CD4-positive, alpha-beta memory T cell (primary cell): ENCODE measurements around the gene USH1G. TPM values are rescaled to one million over a fixed set of nuclear protein-coding genes. Genes with fewer than 3 reads are reported as not detected.

Experiments
- CTCF ChIA-PET: fragments of 350-600 bp; sonication (Branson Sonifier 250); formaldehyde crosslinking; loops from one replicate; lab custom pipeline; 2021; ENCODE audit warnings: inconsistent platforms; ENCODE audit not compliant: partially characterized antibody; lab: Charles Lee
- POLR2A ChIA-PET: fragments of 350-600 bp; sonication (Branson Sonifier 250); formaldehyde crosslinking; loops from one replicate; lab custom pipeline; 2021; ENCODE audit not compliant: partially characterized antibody; lab: Charles Lee
- DNase-seq, 5 donors: peaks; one replicate each; pipeline versions ENCODE4 v3.0.0 to v3.0.0-alpha.2; 2020 to 2022; ENCODE audit warnings: mixed read lengths in 1 of 5
- H3K27ac ChIP-seq: one replicate; pipeline ENCODE4 v1.7.0; 2013; ENCODE audit warnings: low read depth, low read length
- H3K27me3 ChIP-seq: 2 replicates; pipeline ENCODE4 v1.7.0; 2013; ENCODE audit warnings: mild to moderate bottlenecking, low read length, moderate library complexity; ENCODE audit not compliant: insufficient read depth
- H3K36me3 ChIP-seq: 2 replicates; pipeline ENCODE4 v1.7.0; 2013; ENCODE audit warnings: mild to moderate bottlenecking, low read length, moderate library complexity; ENCODE audit not compliant: insufficient read depth
- H3K4me1 ChIP-seq: 2 replicates; pipeline ENCODE4 v1.7.0; 2013; ENCODE audit warnings: mild to moderate bottlenecking, low read length, moderate library complexity; ENCODE audit not compliant: insufficient read depth
- H3K4me3 ChIP-seq, 2 donors: one replicate each; pipeline ENCODE4 v1.7.0; 2013; ENCODE audit warnings: low read length in 2 of 2, mild to moderate bottlenecking in 1 of 2
- H3K9me3 ChIP-seq, 2 donors: one replicate each; pipeline ENCODE4 v1.7.0; 2013; ENCODE audit warnings: low read length in 2 of 2, control low read depth in 1 of 2; ENCODE audit not compliant: control insufficient read depth in 1 of 2
- H3K27ac Mint-ChIP-seq, 7 donors: one replicate each; pipeline ENCODE4 v1.8.0; 2020 to 2021; ENCODE audit warnings: mixed read lengths in 7 of 7, mild to moderate bottlenecking in 6 of 7, inconsistent platforms in 3 of 7, moderate library complexity in 3 of 7
- H3K27me3 Mint-ChIP-seq, 2 donors: one replicate each; pipeline ENCODE4 v1.8.0; 2020 to 2021; ENCODE audit warnings: mixed read lengths in 2 of 2
- H3K36me3 Mint-ChIP-seq, 2 donors: one replicate each; pipeline ENCODE4 v1.8.0; 2020 to 2021; ENCODE audit warnings: mixed read lengths in 2 of 2, inconsistent platforms in 1 of 2, mild to moderate bottlenecking in 1 of 2
- H3K4me1 Mint-ChIP-seq, 4 donors: one replicate each; pipeline ENCODE4 v1.8.0; 2020 to 2021; ENCODE audit warnings: mixed read lengths in 4 of 4, mild to moderate bottlenecking in 1 of 4
- H3K4me3 Mint-ChIP-seq, 8 donors: one replicate each; pipeline ENCODE4 v1.8.0; 2020 to 2021; ENCODE audit warnings: mixed read lengths in 8 of 8, mild to moderate bottlenecking in 7 of 8, moderate library complexity in 6 of 8, inconsistent platforms in 3 of 8
- H3K9me3 Mint-ChIP-seq, 8 donors: one replicate each; pipeline ENCODE4 v1.8.0; 2020 to 2021; ENCODE audit warnings: mixed read lengths in 8 of 8, mild to moderate bottlenecking in 5 of 8, inconsistent platforms in 3 of 8, moderate library complexity in 1 of 8
- intact Hi-C: fragments of 100-400 bp; cut with micrococcal nuclease; formaldehyde crosslinking; loops from one replicate; pipeline ENCODE4 v1.15.1; 2023
- polyA plus RNA-seq, 2 donors: library from polyadenylated mRNA; unstranded; fragments of 300-500 nt; fragmentation: Illumina TruSeq; gene quantifications; one replicate each; pipeline ENCODE4 v1.2.3, GENCODE V29; 2021
- total RNA-seq, 2 experiments: library from RNA; stranded (reverse); gene quantifications; one replicate each; pipeline ENCODE4 v1.2.3, GENCODE V29; 2021

USH1G gene
- total and polyA plus RNA-seq, 4 experiments from 2014 or later = not detected

- no peak overlapping the region for H3K4me3 ChIP-seq
- POLR2A ChIA-PET = no interaction called here
- H3K9me3 ChIP-seq = no peaks in the 10 kb centered on the region
- intact Hi-C loops = no loop called here
- CTCF ChIA-PET = no interaction called here
- Mint-ChIP-seq H3K27ac (no peak overlapping the region), H3K4me1 (peaks cover 0 to 5% (median 1%) of the 10 kb centered on the region in 4 donors), H3K9me3 (no peaks in the 10 kb centered on the region), H3K36me3 (no peaks in the 10 kb centered on the region), H3K4me3 (no peak overlapping the region), H3K27me3 (no peaks in the 10 kb centered on the region)
- no peaks in the 10 kb centered on the region for H3K27me3 ChIP-seq
- no peaks in the 10 kb centered on the region for H3K4me1 ChIP-seq
- no peaks in the 10 kb centered on the region for H3K36me3 ChIP-seq
- no peak for DNase-seq
- no peak overlapping the region for H3K27ac ChIP-seq
These were observed 30.2 kb upstream of the USH1G start for GRCh38 chr17:74953134-74953687.

DNA sequence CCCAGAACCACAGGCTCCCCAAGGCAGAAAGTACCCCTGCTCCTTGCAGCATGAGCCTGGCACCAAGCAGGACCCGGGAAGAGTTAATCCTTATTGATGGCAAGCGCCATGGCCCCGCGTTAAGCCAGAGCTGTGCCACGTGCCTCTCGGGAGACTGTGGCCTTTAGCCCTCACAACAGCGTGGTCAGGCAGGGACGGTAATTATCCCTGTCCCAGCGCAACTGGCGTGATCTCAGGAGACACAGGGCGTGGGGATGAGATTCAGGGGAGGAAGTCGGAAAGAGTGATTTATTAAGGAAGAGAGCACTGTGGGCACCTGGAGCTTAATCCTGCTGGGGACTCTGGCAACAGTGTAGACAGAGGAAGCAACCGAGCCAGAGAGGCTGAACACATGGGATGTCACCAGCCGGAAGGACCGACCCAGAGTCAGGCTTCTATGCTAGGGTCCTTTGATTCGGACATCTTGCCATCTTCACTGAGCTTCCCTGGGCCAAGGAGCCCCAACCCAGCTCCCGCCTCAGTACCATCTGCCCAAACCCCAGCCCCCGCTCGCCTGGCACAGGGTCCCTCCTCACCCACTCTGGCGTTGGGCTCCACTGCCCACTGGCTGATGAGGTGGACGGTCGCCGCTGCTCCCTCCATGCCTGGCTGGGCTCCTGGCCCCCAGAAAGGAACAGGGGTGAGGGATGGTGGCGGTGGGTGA, 29.5 kb upstream of the USH1G start:
- Histone ChIP-seq H3K27ac (no peak overlapping the region), H3K9me3 (no peaks in the 10 kb centered on the region), H3K4me3 (no peak overlapping the region), H3K36me3 (no peaks in the 10 kb centered on the region), H3K4me1 (no peaks in the 10 kb centered on the region), H3K27me3 (no peaks in the 10 kb centered on the region)
- Mint-ChIP-seq H3K4me3 (no peak overlapping the region), H3K27ac (no peak overlapping the region), H3K36me3 (no peaks in the 10 kb centered on the region), H3K4me1 (no peaks in the 10 kb centered on the region), H3K27me3 (no peaks in the 10 kb centered on the region), H3K9me3 (no peaks in the 10 kb centered on the region)
- POLR2A ChIA-PET = no interaction called here
- CTCF ChIA-PET = interaction anchor here (2.3 kb wide), 1 partner anchor 8 kb away, joined by 9 read pairs; no protein-coding TSS in a partner anchor
- no peak for DNase-seq
- intact Hi-C loops = no loop called here

DNA sequence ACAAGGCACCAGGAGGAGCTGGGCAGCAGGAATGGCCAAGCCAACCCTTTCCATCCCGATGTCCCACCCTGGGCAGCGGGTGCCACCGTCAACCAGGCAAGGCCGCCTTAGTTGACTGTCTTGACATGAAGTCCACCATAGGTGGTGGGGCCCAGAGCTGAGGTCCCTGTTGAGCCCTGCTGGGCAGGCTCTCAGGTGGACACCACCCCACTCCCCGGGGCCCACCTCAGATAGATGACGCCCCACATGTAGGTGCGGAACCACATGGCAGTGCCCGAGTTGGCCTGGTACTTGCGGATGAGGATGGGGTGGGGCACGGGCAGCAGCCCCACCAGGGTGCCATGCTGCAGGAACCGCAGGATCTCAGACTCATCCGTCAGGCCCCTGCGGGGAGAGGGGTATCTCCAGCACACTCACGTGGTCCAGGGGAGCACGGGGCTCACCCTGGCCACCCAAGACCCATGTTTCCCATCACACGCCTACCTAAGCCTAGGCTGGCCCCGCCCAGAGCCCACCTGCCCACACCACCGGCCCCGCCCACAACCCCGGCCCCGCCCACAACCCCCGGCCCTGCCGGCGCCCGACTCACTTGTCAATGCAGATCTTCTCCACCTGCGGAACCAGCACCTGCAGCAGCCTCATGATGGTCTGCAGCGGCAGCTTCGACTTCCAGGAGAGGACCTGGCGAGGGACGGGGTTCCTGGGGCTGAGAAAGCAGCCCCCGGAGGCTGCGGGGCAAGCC, 28.8 kb upstream of the USH1G start:
- ChIA-PET POLR2A (no interaction called here), CTCF (interaction anchor here (2.3 kb wide), 1 partner anchor 9 kb away, joined by 9 read pairs; no protein-coding TSS in a partner anchor)
- Histone ChIP-seq H3K4me1 (no peaks in the 10 kb centered on the region), H3K4me3 (no peak overlapping the region), H3K27me3 (no peaks in the 10 kb centered on the region), H3K9me3 (no peaks in the 10 kb centered on the region), H3K27ac (no peak overlapping the region), H3K36me3 (no peaks in the 10 kb centered on the region)
- H3K4me3 Mint-ChIP-seq = no peak overlapping the region
- H3K27ac Mint-ChIP-seq = no peak overlapping the region
- intact Hi-C loops = no loop called here
- DNase-seq = no peak
- no peaks in the 10 kb centered on the region for H3K36me3 Mint-ChIP-seq
- H3K4me1 Mint-ChIP-seq = no peaks in the 10 kb centered on the region
- H3K9me3 Mint-ChIP-seq = no peaks in the 10 kb centered on the region
- H3K27me3 Mint-ChIP-seq = no peaks in the 10 kb centered on the region

DNA sequence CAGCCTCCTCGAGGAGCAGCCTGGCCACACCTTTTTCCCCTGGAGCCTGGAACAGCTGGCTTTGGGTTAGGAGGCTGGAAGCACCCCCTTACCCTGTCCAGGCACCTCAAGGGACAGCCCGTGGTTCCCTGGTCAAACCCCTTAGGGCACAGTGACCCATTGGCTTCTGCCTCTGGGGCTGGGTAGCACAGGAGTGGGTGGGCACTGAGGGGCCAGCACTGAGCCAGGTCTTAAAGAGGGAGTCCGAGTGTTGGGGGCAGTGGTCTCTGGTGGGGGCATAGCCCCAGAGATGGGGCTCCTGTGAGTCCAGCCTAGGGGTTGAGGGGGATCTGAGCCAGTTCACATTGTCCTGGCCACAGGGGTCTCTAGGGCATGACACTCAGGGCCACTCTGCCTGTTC, 28.0 kb upstream of the USH1G start:
- Histone ChIP-seq H3K36me3 (no peaks in the 10 kb centered on the region), H3K27me3 (no peaks in the 10 kb centered on the region), H3K9me3 (no peaks in the 10 kb centered on the region), H3K27ac (no peak overlapping the region), H3K4me3 (no peak overlapping the region), H3K4me1 (no peaks in the 10 kb centered on the region)
- H3K9me3 Mint-ChIP-seq = no peaks in the 10 kb centered on the region
- no peaks in the 10 kb centered on the region for H3K36me3 Mint-ChIP-seq
- DNase-seq = no peak
- intact Hi-C loops = no loop called here
- H3K27me3 Mint-ChIP-seq = no peaks in the 10 kb centered on the region
- ChIA-PET CTCF (interaction anchor here (2.3 kb wide), 1 partner anchor 10 kb away, joined by 9 read pairs; no protein-coding TSS in a partner anchor), POLR2A (no interaction called here)
- no peaks in the 10 kb centered on the region for H3K4me1 Mint-ChIP-seq
- no peak overlapping the region for H3K4me3 Mint-ChIP-seq
- H3K27ac Mint-ChIP-seq = no peak overlapping the region

GRCh38 chr17:74950207-74950606, 27.2 kb upstream of the USH1G start:
- H3K4me1 ChIP-seq = no peaks in the 10 kb centered on the region
- H3K4me3 ChIP-seq = no peak overlapping the region
- no peak overlapping the region for H3K27ac ChIP-seq
- Mint-ChIP-seq H3K27ac (no peak overlapping the region), H3K4me3 (peak overlapping the region in 1 of 8 donors; percentile 6), H3K36me3 (no peaks in the 10 kb centered on the region), H3K9me3 (no peaks in the 10 kb centered on the region), H3K4me1 (no peaks in the 10 kb centered on the region), H3K27me3 (peaks cover 0 to 4% of the 10 kb centered on the region in 2 donors)
- H3K27me3 ChIP-seq = no peaks in the 10 kb centered on the region
- no peak for DNase-seq
- H3K9me3 ChIP-seq = no peaks in the 10 kb centered on the region
- POLR2A ChIA-PET = no interaction called here
- H3K36me3 ChIP-seq = no peaks in the 10 kb centered on the region
- CTCF ChIA-PET = interaction anchor here (2.3 kb wide), 2 partner anchors 8 to 11 kb away, joined by 9 to 10 read pairs; no protein-coding TSS in a partner anchor
- intact Hi-C loops = no loop called here

GRCh38 chr17:74949455-74950115, 26.5 kb upstream of the USH1G start:
- Histone ChIP-seq H3K9me3 (no peaks in the 10 kb centered on the region), H3K27ac (no peak overlapping the region), H3K4me1 (no peaks in the 10 kb centered on the region), H3K4me3 (no peak overlapping the region), H3K36me3 (no peaks in the 10 kb centered on the region), H3K27me3 (no peaks in the 10 kb centered on the region)
- Mint-ChIP-seq H3K27me3 (peaks cover 0 to 6% of the 10 kb centered on the region in 2 donors), H3K27ac (no peak overlapping the region), H3K4me3 (peak overlapping the region in 1 of 8 donors; percentile 6), H3K36me3 (no peaks in the 10 kb centered on the region), H3K4me1 (no peaks in the 10 kb centered on the region), H3K9me3 (no peaks in the 10 kb centered on the region)
- intact Hi-C loops = no loop called here
- ChIA-PET POLR2A (no interaction called here), CTCF (interaction anchor here (0.8 to 2.3 kb wide), 2 partner anchors 9 to 12 kb away, joined by 3 to 10 read pairs; no protein-coding TSS in a partner anchor)
- DNase-seq = no peak
